ENCODE results near the gene ARMC7.
A peak's percentile ranks its signal among the peaks of the same experiment; 100 is the strongest.
"Not testable (repeated sequence)": the region's sequence is repeated elsewhere in the genome, so short reads cannot be mapped to it uniquely, and the experiment has no call there.

The ARMC7 gene

DNA sequence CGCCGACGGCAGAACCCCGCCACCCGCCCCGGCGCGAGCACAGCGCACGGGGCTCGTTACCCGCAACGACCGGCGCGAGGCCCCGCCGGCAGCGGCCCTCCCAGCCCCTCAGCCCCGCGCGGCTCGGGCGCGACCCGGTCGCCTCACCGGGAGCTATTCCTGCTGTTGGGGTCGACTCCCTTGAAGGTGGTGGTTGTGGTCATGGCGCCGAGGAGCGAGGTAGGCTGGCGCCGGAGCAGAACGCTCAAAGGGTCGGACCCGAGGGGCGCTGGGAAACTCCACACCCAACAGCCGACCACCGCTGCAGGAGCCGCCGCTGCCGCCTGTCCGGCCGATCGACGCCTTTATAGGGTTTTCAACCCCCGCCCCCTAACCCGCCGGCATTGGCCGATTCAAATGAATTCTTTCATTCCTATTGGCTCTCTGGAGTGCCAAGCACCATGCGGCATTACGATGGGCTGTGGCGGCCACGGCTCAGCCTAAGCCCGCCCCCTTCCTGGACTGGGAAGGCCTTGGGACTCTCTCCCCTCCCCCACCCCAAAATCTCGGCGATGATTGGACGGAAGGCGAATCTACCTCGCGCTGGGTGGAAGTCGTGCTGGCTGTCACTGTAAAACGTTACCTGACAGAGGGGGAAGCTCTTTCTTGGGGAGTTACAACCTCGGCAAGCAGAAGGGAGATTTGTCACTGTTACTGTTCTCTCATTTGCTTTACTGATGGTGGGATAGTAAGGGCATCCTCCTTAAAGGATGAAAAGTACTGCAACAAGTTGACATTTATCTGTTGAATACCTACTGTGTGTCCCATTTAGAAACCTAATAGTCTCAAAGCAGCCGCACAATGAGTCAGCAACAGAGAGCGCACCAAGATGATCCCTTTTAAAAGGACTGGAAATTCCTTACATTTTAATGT lies 44.7 kb downstream of the ARMC7 start, which contains the start of gene JPT1:
Gene JPT1, minus strand, starts transcription at position 318 of the 912 bp plus-strand sequence. Its CDS starts 115 bp downstream, at position 203.
- DNase-seq = peak; percentile 98

DNA sequence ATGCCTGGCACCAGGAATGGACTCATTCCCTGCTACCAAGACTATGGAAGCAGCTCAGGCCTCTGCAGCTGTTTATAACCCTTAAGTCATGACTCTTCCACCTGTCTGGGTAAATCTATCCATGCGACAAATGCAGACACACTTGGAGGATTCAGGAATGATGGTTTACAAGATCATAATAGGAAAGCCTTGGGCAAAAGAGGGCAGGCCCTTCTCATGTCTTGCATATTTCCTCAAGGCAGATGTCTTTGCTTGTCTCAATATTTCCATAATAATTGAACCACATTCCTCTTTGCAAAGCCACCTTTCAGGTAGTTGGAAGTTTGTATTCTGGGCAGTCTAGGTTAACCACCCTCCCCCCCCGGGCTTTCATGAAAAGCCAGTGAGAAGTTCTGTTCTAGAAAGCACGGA lies 45.4 kb downstream of the ARMC7 start:
- no peak for DNase-seq

DNA sequence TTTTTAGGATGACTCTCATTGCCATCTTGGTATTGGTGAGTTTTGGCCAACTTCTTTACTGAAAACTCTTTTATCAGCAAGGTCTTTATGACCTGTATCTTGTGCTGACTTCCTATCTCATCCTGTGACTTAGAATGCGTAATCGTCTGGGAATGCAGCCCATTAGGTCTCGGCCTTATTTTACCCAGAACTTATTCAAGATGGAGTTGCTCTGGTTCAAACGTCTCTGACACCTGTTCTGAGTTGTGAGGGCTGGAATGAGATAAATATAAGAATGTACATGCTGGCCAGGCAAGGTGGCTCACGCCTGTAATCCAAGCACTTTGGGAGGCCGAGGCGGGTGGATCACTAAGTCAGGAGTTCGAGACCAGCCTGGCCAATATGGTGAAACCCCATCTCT lies 48.7 kb downstream of the ARMC7 start:
- not testable (repeated sequence) for DNase-seq

DNA sequence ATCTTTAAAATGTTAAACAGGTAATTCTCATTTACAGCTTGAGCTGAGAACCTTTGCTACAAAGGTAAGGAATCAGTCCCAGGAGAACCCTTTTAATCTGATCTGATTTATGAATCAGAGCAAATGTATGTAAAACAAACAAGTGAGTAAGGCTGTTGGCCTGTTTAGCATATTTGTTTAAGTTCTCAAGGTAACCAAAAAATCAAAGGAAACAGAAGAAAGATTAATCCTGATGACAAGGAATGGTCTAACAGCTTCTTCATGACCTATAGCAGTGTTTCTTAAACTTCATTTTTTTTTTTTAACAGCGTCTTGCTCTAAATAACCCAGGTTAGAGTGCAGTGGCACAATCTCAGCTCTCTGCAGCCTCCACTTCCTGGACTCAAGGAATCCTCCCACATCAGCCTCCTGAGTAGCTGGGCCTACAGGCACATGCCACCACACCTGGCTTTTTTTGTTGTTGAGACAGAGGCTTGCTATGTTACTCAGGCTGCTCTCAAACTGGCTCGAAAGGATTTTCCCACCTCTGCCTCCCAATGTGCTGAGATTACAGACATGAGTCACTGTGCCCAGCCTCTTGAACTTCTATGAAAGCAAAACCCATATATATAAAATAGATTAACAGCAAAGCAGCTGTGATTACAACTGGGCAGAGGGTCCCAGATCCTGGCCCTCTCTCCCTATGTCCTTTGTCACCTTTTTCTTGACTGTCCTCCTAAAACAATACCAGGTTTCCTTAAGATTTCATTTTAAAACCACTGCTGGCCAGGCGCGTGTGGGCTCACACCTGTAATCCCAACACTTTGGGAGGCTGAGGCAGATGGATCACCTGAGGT lies 49.6 kb downstream of the ARMC7 start:
- DNase-seq = no peak

DNA sequence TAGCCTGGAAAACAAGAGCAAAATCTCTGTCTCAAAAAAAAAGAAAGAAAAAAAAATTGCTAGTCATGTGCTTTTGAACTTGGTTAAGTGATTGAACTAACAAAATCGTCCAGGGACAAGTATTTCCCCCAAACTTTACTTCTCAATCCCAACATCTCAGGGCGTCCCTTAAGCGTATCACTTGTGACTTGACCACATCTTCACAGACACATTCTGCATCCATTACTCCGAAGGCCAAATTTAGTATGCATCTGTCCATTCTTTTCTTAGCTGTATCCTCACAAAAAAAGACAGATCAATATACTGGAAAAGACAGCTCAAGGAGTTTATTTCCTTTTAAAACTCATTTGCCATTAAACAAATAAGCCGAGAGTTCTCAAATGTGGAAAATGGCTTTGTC lies 50.4 kb downstream of the ARMC7 start:
- no peak for DNase-seq

DNA sequence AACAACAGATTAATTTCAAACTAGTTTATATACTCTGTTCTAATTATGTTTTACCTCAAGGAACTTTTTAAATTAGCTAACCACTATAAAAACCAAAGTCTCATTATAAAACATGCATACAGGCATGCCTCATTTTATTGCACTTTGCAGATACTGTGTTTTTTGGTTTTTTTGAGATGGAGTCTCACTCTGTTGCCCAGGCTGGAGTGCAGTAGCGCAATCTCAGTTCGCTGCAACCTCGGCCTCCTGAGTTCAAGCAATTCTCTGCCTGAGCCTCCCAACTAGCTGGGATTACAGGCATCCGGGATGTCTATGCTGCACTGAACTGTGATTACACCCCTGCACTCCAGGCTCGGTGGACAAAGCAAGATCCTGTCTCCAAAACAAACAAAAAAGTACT lies 53.3 kb downstream of the ARMC7 start:
- no peak for DNase-seq

DNA sequence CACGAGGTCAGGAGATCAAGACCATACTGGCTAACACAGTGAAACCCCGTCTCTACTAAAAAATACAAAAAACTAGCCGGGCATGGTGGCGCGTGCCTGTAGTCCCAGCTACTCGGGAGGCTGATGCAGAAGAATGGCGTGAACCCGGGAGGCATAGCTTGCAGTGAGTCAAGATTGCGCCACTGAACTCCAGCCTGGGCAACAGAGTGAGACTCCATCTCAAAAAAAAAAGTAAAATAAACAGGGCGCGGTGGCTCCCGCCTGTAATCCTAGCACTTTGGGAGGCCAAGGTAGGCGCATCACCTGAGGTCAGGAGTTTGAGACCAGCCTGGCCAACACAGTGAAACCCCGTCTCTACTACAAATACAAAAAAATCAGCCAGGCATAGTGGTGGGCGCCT lies 54.8 kb downstream of the ARMC7 start:
- not testable (repeated sequence) for DNase-seq

DNA sequence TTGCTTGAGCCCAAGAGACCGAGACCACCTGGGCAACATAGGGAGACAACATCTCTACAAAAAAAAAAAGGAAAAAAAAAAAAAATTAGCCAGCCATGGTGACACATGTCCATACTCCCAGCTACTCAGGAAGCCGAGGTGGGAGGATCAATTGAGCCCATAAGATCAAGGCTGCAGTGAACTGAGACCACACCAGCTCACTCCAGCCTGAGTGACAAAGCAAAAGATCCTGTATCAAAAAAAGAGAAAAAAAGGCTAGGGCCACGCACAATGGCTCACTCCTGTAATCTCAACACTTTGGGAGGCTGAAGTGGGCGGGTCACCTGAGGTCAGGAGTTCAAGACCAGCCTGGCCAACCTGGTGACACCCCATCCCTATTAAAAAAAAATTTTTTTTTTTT lies 59.2 kb downstream of the ARMC7 start:
- DNase-seq = no peak

DNA sequence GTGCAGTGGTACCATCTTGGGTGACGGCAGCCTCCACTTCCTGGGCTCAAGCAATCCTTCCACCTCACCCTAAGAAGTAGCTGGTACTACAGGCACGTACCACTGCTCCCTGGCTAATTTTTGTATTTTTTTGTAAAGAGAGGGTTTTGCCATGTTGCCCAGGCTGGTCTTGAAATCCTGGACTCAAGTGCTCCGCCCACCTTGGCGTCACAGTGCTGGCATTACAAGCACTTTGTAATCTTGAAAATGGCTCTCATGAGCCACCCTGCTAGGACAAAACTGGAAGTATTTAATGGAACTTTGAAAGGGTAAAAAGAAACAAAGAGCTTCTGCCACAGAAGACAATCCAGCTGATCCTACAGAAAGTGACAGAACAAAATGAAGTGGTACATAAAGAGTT lies 63.8 kb downstream of the ARMC7 start:
- no peak for DNase-seq

DNA sequence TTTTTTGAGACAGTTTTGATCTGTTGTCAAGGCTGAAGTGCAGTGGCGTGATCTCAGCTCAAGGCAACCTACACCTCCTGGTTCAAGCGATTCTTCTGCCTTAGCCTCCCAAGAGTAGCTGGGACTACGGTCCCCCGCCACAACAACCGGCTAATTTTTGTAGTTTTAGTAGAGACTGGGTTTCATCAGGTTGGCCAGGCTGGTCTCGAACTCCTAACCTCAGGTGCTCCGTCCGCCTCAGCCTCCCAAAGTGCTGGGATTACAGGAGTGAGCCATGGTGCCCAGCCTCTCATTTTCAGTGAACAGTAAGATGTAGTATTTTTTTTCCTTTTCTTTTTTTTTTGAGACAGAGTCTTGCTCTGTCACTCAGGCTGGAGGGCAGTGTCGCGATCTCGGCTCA lies 65.2 kb downstream of the ARMC7 start:
- no peak for DNase-seq

DNA sequence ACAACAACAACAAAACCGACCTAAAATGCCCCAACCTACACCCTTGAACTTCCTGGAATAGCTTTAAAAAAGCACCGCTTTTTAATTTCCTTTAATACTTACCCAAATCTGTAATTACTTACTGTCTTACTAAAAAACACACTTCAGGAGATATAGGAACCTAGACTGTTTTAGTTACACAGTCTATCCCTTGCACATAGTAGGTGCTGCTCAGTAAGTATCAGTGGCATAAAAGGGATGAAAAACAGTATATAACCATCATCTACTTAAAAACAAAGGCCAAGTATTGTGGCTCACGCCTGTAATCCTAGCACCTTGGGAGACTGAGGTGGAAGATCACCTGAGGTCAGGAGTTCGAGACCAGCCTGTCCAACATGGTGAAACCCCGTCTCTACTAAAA lies 66.9 kb downstream of the ARMC7 start:
- no peak for DNase-seq

DNA sequence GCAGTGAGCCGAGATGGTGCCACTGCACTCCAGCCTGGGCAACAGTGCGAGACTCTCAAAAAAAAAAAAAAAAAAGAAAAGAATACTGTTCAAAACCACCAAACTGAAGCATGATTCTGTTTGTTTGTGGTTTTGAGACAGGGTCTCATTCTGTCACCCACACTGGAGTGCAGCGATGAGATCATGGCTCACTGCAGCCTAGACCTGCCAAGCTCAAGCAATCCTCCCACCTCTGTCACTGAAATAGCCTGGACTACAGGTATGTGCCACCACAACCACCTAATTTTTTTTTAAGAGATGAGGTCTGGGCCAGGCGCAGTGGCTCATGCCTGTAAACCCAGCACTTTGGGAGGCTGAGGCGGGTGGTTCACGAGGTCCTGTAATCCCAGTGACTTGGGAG lies 68.7 kb downstream of the ARMC7 start:
- DNase-seq = no peak
